CD1c-positive myeloid dendritic cell (primary cell): ENCODE results near the gene FHIT.
"Not testable (repeated sequence)": the region's sequence is repeated elsewhere in the genome, so short reads cannot be mapped to it uniquely, and the experiment has no call there.

Source experiments
- DNase-seq: peaks from one replicate; pipeline ENCODE4 v3.0.0-alpha.2; 2016; ENCODE audit errors: extremely low spot score

Gene FHIT

DNA sequence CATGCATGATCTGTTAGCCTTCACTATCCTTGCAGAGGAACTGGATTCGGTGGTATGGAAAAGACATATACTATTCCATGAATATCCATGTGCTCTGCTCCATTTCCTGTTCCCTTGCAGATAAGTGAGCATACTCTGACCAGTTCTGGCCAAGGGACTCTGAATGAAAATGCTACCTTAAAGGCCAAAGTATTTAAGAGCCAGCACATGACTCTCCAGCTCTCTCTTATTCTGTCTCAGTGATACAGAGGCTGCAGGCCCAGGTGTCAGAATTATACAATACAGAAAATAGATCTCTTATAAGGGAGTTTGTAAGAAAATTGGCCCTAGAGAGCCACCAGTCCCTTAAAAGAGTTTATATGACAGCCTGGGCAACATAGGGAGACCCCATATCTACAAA lies 1421.7 kb downstream of the FHIT start:
- DNase-seq = no peak

DNA sequence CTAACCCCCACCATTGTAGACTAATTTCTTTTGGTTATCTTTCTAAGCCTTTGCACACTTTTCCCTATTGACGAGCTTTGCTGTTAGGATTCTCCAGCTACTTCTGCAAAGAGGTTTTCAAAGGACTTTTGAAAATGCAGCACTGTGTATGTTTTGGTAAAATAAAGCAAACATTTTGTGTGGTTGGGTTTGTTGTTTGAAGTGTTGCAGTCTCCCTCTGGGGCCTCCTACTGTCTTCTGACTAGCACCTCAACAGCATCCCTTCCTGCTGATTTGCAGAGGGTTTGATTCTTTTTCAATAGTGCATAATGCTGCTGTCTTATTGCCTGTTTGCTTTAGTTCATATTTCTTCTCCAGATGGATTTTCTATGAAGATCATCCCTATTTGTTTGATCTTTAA lies 1426.4 kb downstream of the FHIT start:
- DNase-seq = no peak

DNA sequence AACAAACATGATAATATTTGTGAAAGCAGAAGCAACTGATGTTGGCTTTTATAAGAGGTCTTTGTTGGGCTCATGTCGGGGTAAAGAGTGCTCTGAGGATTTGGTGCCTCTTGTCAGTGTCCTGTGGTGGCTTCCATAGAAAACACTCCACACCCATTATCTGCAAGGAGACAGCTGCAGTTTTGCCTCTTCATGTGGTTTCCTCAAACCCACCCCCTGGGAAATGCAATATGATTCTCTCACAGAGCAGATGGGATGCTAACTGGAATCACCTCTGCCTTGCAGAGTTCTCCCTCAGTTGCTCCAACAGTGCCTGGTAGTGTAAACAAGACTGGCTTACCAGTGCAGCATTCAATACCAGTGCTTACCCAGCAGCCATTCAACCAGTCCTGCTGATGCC lies 1430.0 kb downstream of the FHIT start:
- DNase-seq = no peak

DNA sequence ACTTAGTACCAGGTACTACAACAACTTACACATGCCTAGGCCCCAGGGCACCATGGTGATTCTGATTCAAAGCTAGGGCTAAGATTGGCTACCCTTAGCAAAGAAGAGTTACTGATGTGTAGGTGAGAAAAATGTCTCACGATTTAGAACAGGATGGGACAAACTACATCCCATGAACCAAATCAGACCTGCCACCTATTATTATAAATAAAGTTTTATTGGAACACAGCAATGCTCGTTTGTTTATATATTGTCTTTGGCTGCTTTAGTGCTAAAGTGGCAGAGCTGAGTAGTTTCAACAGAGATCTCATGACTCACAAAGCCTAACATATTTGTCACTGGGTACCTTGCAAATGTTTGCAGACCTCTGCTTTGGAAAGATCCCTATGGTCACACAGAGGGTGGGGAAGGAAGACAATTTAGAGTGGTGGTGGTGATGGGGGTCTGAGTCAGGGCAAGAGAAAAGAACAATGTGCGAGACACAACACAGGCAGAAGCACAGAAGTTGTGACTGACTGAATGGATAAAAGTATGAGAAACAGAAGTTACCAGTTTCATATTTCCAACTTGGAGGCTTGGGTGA lies 1430.8 kb downstream of the FHIT start:
- no peak for DNase-seq

DNA sequence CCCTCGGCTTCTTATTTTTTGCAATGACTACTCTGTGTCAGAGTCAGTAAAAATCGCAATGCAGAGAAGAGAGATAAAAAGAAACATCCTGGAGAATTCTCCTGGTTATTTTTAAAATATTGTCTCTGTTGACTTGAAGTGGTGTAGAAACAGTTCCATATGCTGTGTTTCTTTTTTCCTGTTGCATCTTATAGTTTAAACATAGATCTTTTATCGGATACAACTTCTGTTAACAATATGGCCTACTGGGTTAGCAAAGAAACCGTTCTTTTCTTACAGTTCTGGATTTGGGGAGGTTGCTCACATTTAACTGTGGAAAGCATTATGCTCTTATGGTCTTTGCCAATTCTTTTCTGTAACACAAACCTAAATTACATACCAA lies 1432.3 kb downstream of the FHIT start:
- no peak for DNase-seq

DNA sequence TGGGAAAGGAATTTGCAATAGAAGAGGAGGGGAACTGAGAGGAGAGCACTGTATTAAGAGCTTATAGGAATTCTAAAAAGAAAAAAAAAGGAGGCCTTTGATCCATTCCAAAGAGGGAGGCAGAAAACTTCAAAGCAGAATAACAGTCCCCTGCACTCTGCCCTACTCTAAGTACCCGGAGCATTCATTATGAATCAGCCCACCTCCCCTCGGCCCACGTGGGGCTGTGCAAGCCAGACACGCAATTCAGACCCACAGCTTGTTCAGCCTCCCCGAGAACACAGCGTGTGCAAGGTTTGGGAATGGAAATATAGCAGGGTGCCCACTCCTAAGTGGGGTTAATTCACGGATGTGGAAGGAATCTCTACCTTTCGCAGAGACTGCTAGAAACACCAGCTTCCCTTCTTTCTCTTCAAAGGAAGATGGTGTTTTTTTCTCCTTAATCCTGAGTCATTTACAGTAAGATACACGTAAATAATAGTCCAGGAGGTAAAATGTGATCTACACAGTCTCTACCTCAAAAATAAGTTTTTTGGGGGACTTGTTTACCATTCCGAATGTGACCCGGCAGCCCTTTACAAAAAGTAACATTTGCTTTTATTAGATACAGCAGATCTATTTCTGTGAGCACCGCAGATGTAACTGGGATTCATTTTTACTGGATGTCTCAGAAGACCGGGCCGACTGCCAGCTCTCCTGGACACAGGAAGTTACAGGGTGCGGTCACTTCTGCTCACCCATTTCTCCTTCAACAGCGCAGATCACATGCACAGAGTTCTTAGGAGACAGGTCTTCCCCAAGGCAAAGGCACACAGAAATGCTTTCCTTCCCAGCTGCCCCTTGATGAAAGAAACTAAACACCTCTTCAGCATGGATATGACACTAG lies 1433.0 kb downstream of the FHIT start:
- DNase-seq = peak; percentile 49

DNA sequence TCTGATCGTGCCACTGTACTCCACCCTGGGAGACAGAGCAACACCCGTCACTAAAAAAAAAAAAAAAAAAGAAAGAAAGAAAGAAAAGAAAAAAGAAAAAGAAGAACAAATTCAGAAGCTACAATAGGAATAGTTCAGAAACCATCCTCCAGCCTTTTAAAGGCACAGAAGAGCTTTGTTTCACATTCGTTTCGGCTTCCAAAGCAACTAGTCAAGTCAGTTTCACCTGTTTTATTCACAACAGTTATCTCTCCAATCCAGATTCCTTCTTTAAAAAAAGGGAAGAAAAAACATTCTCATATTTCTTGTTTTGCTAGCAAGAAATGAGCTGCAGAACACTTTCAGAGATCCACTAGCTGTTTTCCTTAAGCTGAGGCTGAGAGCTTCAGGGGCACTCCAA lies 1433.7 kb downstream of the FHIT start:
- DNase-seq = no peak

DNA sequence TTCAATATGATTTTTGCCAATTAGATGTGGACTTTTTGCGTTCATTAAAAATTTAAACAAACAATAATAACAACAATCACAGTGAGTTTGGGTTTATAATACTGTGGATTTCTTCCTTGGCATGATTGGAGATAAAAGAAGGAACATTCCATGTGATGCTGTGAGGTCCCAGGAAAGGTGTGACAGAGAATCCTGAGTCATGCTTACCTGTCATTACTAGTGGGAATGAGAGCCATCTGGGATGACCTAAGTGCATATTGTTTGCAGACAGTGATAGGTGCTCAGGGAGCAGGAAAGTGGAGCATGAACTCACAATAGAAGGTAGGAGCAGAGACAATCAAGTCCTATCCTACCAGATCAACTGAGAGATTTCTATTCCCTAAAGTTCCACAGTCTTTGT lies 1434.9 kb downstream of the FHIT start:
- no peak for DNase-seq

DNA sequence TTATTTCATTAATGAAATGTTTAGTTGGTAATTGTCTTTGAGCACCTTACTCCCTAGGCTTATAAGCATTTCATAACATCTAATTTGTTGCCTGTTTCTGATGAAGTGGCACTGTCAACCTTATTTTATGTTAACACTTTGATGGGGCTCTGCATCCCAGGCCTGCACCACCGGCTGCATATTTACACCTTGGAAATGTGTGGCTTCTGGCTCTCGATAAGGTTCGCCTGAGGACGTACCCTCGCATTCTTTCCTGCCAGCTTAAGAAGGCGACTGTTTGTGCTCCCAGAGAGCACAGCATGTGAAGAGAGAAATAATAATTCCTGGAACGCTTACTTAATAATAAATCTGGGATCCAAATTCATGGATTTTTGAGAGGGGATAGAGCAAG lies 1438.1 kb downstream of the FHIT start:
- no peak for DNase-seq

DNA sequence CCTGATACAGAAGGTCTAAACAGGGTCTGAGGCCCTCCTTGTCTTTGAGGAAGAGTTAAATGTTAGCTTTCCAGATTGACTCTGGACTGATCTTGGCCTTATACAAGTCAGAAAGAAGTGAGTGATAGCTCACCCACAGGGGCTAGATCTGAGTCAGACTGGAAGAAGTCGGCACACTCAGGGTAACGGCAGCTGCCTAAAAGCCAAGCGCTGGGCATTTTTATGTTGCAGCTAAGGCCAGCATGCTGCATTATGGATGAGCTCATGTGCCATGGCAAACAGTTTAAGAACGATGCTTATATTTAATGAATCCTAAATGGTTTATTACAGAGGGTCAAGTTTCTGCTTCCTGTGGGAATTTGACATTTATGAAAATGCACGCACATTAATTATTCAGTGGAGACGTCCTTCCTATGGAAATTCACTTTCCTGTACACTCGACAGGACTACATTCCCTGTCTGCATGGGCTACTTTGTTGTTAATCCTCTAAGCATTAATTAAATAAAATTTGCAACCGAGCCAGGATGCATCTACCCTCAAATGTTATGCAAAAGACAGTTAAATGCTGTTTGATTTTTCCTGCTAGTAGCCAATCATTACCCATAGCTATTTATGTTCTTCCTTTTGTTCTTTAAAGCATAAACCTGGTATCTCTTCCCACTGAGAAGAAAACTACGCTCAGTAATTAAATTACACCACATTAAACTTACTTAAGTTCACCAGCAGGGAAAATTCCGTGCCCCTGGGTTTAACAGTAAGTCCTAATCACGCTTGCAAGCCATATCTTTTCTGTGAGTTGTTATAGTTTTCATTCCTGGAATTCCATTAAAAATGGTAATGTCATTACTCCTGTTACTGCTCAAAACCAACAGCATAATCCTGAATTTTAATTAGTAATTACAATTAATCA lies 1438.8 kb downstream of the FHIT start:
- no peak for DNase-seq

DNA sequence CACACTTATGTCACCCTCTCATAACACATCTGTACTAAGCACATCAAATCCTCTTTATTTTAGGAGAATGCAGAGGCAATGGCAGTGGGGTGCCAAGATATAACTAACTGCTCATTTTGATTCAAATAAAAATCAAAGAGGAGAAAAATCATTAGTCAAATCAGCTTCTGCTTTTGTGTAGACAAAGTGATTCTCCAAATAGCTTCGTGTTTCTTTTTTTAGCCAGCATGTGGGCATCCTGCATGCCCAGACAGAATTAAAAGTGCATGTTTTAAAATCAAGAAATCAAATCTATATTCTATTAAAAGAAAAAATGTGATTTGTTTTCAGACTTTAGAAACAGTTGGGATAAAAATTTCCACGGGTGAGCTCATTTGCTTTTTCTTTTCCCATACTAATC lies 1440.1 kb downstream of the FHIT start:
- DNase-seq = no peak

DNA sequence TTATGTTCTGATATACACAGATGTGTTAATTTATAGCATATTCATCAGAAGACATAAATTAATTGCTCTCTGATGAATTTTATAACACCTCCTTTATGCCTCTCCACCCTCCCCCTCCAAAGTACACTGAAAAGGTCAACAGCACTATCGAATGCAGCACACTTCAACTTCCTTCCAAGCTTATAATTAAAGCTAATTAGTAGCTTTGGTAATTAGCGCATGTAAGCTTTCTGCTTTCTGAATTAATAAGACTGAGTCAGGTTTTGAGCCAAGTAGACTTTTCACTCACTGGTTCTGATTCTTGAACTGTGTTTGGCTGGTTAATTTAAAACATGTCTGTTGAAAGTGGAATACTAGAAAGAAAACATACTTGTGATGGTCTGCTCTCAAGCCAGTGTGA lies 1440.6 kb downstream of the FHIT start:
- no peak for DNase-seq

DNA sequence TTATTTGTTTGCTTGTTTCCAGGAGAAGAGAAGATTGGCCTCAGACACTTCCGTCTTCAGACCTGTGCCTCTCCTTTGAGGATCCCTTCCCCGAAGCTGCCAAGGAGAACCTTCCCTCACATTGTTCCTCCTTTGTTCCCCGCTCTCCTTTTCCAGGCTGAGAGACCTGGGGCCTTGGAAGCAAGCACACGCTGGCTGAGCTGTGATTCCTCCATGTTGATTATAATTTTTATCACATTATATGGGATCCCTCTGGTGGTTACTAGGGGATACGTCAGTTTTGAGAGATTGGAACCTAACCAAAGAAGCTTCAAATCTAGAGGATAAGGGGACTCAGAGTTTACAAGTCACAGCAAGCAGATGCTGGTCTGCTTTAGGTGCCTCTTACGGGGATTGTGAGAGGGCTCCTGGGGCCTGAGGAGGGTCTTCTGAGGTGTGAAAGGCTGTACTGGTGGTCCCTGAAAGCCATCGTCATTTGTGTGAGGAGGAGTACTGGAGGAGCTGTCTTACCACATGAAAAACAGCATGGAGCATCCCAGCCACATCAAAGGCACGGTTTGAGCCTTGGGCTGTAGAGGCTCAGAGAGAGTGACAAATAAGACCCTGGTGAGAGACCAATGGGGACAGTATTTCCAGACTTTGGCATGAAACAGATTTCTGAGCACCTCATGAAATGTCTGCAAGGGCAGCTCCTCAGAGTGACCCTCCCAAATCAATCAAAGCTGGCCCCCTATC lies 1441.4 kb downstream of the FHIT start:
- peak; percentile 4 for DNase-seq

DNA sequence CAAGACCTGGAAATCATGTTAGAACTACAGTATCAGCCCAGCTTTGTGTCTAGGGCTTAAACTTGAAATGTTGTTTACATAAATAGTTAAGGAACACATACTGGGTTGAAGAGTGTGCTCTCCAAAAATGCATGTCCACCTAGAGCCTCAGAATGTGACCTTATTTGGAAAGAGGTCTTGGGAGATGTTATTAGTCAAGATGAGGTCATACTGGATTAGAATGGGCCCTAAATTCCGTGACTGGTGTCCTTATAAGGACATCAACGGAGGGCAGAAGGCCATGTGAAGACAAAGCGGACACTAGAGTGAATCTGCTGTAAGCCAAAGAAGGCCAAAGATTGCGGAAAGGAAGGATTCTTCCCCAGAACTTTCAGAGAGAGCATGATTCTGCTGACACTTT lies 1442.2 kb downstream of the FHIT start:
- DNase-seq = no peak

DNA sequence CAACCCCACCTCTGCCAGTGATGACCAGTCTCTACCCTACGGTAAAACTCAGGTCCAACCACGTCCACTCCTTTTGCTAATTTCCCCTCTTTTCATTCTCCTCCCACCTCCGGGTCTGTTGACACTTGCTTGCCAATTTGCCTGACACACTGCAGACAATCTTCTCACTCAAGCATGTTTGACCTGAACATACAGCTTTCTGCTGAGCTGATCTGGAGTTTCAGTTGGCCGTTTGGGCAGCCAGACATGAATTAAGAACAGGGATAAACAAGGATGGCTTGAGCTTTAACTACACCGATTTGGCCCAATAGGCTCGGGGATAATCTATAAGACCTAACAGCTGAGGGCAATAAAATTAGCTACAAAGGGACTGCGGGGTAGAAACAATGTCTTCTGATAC lies 1442.8 kb downstream of the FHIT start:
- no peak for DNase-seq

DNA sequence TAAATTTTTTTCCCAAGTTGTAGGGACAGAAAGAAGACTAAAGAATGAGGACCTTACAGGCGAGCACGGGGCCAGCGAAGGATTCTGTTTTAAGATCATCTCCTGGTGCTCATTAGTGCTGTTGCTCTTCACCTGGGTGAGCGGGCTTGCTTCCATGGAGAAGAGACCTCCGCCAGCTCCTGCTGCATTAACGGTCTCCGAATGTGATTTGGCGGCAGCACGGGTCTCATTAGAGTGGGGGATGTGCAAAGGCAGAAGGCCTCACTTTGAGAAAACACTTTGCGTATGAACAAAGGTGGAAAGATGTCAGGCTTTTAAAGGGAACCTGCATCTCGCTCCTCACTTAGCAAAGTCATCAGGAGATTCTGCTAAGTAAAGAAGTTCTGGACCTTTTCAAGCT lies 1448.0 kb downstream of the FHIT start:
- DNase-seq = no peak

DNA sequence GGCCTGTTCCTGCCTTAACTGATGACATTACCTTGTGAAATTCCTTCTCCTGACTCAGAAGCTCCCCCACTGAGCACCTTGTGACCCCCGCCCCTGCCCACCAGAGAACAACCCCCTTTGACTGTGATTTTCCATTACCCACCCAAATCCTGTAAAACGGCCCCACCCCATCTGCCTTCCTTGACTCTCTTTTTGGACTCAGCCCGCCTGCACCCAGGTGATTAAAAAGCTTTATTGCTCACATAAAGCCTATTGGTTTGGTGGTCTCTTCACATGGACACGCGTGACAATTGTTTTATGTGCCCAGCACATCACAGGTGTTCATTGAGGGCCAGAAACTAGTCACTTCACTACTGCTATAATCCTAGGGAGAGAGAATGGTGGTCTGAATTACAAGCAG lies 1448.8 kb downstream of the FHIT start:
- not testable (repeated sequence) for DNase-seq

DNA sequence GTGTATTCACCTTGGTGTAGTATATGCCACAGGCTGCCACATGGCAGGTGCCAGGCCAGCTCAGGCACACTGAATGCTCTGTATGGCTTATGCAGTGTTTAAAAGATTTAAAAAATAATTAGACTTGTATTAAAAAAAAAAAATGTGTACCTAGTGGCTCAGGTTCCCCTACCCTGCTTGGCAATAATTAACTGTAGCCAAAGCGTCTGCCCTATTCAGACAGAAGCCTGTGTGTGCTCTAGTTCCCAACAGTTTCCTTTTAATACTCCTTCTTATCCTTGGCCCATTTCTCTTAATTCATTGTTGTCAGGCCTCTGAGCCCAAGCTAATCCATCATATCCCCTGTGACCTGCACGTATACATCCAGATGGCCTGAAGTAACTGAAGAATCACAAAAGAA lies 1449.2 kb downstream of the FHIT start:
- no peak for DNase-seq

DNA sequence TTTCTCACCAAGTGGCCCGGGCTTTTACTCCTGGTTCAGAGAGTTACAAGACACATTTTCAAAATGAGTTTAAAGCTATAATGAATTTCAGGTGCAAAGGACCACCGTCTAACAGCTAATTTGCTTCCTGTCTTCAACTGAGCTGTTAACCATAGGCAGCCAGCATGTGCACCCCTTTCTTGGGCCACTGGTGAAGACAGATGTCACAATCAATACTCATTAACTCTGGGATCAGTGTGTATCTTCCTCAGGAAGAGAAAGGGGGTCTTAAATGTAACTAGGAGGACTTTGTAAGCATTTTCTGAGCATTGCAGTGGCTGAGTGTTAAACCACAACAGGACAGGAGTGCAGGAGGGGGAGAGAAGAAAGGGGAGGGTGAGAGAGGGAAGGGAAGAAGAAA lies 1450.8 kb downstream of the FHIT start:
- no peak for DNase-seq

DNA sequence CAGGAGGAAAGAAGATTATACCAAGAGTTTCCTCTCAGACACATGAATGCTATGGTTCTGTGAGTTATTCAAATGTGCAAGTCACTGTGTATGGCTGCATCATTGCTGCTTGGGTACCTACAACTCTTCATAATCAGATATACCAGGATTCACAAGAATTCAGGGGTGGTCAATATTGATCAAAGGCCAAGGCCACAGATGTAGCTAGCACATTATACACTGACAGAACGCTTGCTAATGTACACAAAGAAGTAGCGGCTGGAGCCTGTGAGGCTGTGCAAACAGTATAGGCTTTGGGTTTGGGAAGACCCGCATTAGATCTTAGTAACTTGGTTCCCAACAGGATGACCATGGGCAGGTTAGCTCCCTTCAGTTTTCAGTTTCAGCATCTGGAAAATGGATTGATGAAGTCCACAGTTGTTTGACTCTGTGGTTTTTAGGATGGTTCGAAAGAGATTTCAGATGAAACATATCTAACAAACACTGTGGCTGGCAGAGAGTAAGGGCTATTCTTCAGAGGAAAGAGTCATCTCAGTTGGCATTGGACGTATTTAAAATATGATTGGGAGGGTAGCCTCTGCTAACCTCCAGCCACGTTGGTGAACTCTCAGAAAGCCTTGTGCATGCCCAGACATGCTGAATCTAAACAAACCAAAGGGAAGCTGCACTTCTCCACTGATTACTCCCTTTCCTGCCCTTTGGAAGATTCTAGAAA lies 1452.7 kb downstream of the FHIT start:
- DNase-seq = no peak

DNA sequence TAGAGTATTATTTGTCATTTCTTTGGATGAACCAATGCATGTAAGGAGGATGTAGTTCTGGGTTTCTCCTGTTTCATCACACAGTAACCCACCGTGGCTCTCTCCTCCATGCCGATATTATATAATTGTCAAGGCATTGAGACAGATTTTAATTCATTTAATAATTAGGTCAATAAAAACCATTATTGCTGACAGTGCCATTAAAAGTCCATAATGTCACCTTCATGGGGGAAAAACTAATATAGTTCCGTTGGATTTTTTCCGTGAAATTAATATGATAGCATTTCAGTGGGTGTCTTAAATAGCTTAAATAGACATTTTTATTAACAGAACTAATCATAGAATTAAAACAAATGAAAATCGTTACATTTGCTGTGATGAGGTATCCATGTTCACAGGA lies 1453.7 kb downstream of the FHIT start:
- DNase-seq = no peak
